ENCODE measurements around the gene HLA-F. TPM values are rescaled to one million over a fixed set of nuclear protein-coding genes. Genes with fewer than 3 reads are reported as not detected.

HLA-F gene
- total RNA-seq, 2 donors from 2014 or later: 220 to 504 TPM

- Mint-ChIP-seq H3K9me3 (no peaks in the 10 kb centered on the region), H3K27ac (peak overlapping the region; percentile 20 to 96), H3K36me3 (peaks cover 0 to 5% of the 10 kb centered on the region in 2 donors)
- ATAC-seq (peak; percentile 80 to 86), DNase-seq (ENCODE audit: low spot score in 2 of 2) (peak; percentile 84 to 85)
These were observed 25.4 kb downstream of the HLA-F start for GRCh38 chr6:29748391-29749307.

- ATAC-seq: no peak
These were observed 26.1 kb downstream of the HLA-F start for GRCh38 chr6:29749308-29749662.

GRCh38 chr6:29749668-29750067 is 26.4 kb downstream of the HLA-F start:
- ATAC-seq (no peak), DNase-seq (ENCODE audit: low spot score in 2 of 2) (no peak)
- peaks cover 0 to 5% of the 10 kb centered on the region in 2 donors for H3K36me3 Mint-ChIP-seq
- no peaks in the 10 kb centered on the region for H3K9me3 Mint-ChIP-seq
- peak overlapping the region; percentile 19 to 20 for H3K27ac Mint-ChIP-seq

More at GRCh38 chr6:29749308-29749662, 26.1 kb downstream of the HLA-F start:
- Mint-ChIP-seq H3K27ac (peak overlapping the region; percentile 19 to 20), H3K36me3 (peaks cover 0 to 5% of the 10 kb centered on the region in 2 donors), H3K9me3 (no peaks in the 10 kb centered on the region)
- no peak for DNase-seq (ENCODE audit: low spot score in 2 of 2)

GRCh38 chr6:29750709-29751108 is 27.5 kb downstream of the HLA-F start:
- DNase-seq (ENCODE audit: low spot score in 2 of 2) (no peak), ATAC-seq (no peak)
- no peaks in the 10 kb centered on the region for H3K9me3 Mint-ChIP-seq
- no peak overlapping the region for H3K27ac Mint-ChIP-seq
- peaks cover 0 to 5% of the 10 kb centered on the region in 2 donors for H3K36me3 Mint-ChIP-seq

- ATAC-seq (no peak), DNase-seq (ENCODE audit: low spot score in 2 of 2) (no peak)
- no peak overlapping the region for H3K27ac Mint-ChIP-seq
- no peaks in the 10 kb centered on the region for H3K9me3 Mint-ChIP-seq
- H3K36me3 Mint-ChIP-seq: peaks cover 0 to 5% of the 10 kb centered on the region in 2 donors
These were observed 28.2 kb downstream of the HLA-F start for GRCh38 chr6:29751480-29751879.

GRCh38 chr6:29752451-29753308 is 29.4 kb downstream of the HLA-F start:
- ATAC-seq (peak; percentile 76 to 83), DNase-seq (ENCODE audit: low spot score in 2 of 2) (peak; percentile 79 to 88)
- no peaks in the 10 kb centered on the region for H3K9me3 Mint-ChIP-seq
- H3K27ac Mint-ChIP-seq: peak overlapping the region; percentile 85 to 90
- H3K36me3 Mint-ChIP-seq: peaks cover 0 to 5% of the 10 kb centered on the region in 2 donors

- peaks cover 0 to 3% of the 10 kb centered on the region in 2 donors for H3K36me3 Mint-ChIP-seq
- no peak for ATAC-seq
These were observed 30.0 kb downstream of the HLA-F start for GRCh38 chr6:29753309-29753644.

GRCh38 chr6:29755295-29755871 is 32.1 kb downstream of the HLA-F start:
- Mint-ChIP-seq H3K9me3 (no peaks in the 10 kb centered on the region), H3K27ac (no peak overlapping the region), H3K36me3 (no peaks in the 10 kb centered on the region)
- DNase-seq (ENCODE audit: low spot score in 2 of 2) (no peak), ATAC-seq (no peak)

More at GRCh38 chr6:29753309-29753644, 30.0 kb downstream of the HLA-F start:
- no peaks in the 10 kb centered on the region for H3K9me3 Mint-ChIP-seq
- DNase-seq (ENCODE audit: low spot score in 2 of 2): no peak
- peak overlapping the region; percentile 85 to 90 for H3K27ac Mint-ChIP-seq

- ATAC-seq (no peak), DNase-seq (ENCODE audit: low spot score in 2 of 2) (no peak)
- Mint-ChIP-seq H3K36me3 (no peaks in the 10 kb centered on the region), H3K9me3 (no peaks in the 10 kb centered on the region), H3K27ac (no peak overlapping the region)
These were observed 34.0 kb downstream of the HLA-F start for GRCh38 chr6:29757282-29757681.

- ATAC-seq (no peak), DNase-seq (ENCODE audit: low spot score in 2 of 2) (no peak)
- H3K36me3 Mint-ChIP-seq: no peaks in the 10 kb centered on the region
- no peaks in the 10 kb centered on the region for H3K9me3 Mint-ChIP-seq
- no peak overlapping the region for H3K27ac Mint-ChIP-seq
These were observed 34.6 kb downstream of the HLA-F start for GRCh38 chr6:29757701-29758293.

GRCh38 chr6:29758761-29759160 is 35.5 kb downstream of the HLA-F start:
- DNase-seq (ENCODE audit: low spot score in 2 of 2): no peak
- H3K27ac Mint-ChIP-seq: no peak overlapping the region
- ATAC-seq: no peak
- H3K9me3 Mint-ChIP-seq: no peaks in the 10 kb centered on the region
- H3K36me3 Mint-ChIP-seq: no peaks in the 10 kb centered on the region

- ATAC-seq: no peak
- no peak for DNase-seq (ENCODE audit: low spot score in 2 of 2)
- Mint-ChIP-seq H3K27ac (no peak overlapping the region), H3K9me3 (no peaks in the 10 kb centered on the region), H3K36me3 (no peaks in the 10 kb centered on the region)
These were observed 36.2 kb downstream of the HLA-F start for GRCh38 chr6:29759457-29759856.

GRCh38 chr6:29760328-29760727 is 37.1 kb downstream of the HLA-F start:
- no peaks in the 10 kb centered on the region for H3K9me3 Mint-ChIP-seq
- H3K27ac Mint-ChIP-seq: no peak overlapping the region
- DNase-seq (ENCODE audit: low spot score in 2 of 2) (no peak), ATAC-seq (no peak)
- H3K36me3 Mint-ChIP-seq: no peaks in the 10 kb centered on the region

- DNase-seq (ENCODE audit: low spot score in 2 of 2): no peak
- Mint-ChIP-seq H3K36me3 (no peaks in the 10 kb centered on the region), H3K9me3 (no peaks in the 10 kb centered on the region), H3K27ac (no peak overlapping the region)
- ATAC-seq: no peak
These were observed 38.8 kb downstream of the HLA-F start for GRCh38 chr6:29762051-29762450.

- no peak overlapping the region for H3K27ac Mint-ChIP-seq
- H3K36me3 Mint-ChIP-seq: no peaks in the 10 kb centered on the region
- ATAC-seq (no peak), DNase-seq (ENCODE audit: low spot score in 2 of 2) (no peak)
- H3K9me3 Mint-ChIP-seq: no peaks in the 10 kb centered on the region
These were observed 39.6 kb downstream of the HLA-F start for GRCh38 chr6:29762781-29763214.

GRCh38 chr6:29763491-29764289 is 40.5 kb downstream of the HLA-F start:
- DNase-seq (ENCODE audit: low spot score in 2 of 2) (peak in 1 of 2 donors; percentile 26), ATAC-seq (peak; percentile 91 to 96)
- no peaks in the 10 kb centered on the region for H3K9me3 Mint-ChIP-seq
- peak overlapping the region in 1 of 2 donors; percentile 69 for H3K27ac Mint-ChIP-seq
- H3K36me3 Mint-ChIP-seq: no peaks in the 10 kb centered on the region

Data from activated naive CD4-positive, alpha-beta T cell treated with anti-CD3 and anti-CD28 coated beads, Interleukin-2, amount 50 U/mL, for 72 hours (primary cell).